HG03378 (cell line): ENCODE measurements around the gene LRRC51.
"Not testable (repeated sequence)": the region's sequence is repeated elsewhere in the genome, so short reads cannot be mapped to it uniquely, and the experiment has no call there.

Experiments
- ATAC-seq: cut with Tn5 transposase; IDR thresholded peaks from one replicate; pipeline ENCODE4 v1.9.1; 2021; ENCODE audit warnings: mild to moderate bottlenecking, moderate library complexity; ENCODE audit not compliant: unreplicated experiment

Gene LRRC51

GRCh38 chr11:72138821-72139390, 58.3 kb downstream of the LRRC51 start:
- no peak for ATAC-seq

DNA sequence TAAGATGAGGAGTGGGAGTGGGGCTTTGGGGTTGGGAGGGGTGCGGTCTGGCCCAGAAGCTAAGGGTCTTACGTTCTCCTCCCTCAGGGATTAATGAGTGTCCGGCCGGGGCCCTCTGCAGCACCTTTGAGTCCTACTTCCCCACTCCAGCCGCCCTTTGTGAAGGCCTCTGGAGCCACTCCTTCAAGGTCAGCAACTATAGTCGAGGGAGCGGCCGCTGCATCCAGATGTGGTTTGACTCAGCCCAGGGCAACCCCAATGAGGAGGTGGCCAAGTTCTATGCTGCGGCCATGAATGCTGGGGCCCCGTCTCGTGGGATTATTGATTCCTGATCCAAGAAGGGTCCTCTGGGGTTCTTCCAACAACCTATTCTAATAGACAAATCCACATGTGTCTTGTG, 58.9 kb downstream of the LRRC51 start:
- ATAC-seq = no peak

GRCh38 chr11:72140661-72141060, 60.0 kb downstream of the LRRC51 start:
- no peak for ATAC-seq

- no peak for ATAC-seq
These were observed 60.4 kb downstream of the LRRC51 start for GRCh38 chr11:72141066-72141465.

DNA sequence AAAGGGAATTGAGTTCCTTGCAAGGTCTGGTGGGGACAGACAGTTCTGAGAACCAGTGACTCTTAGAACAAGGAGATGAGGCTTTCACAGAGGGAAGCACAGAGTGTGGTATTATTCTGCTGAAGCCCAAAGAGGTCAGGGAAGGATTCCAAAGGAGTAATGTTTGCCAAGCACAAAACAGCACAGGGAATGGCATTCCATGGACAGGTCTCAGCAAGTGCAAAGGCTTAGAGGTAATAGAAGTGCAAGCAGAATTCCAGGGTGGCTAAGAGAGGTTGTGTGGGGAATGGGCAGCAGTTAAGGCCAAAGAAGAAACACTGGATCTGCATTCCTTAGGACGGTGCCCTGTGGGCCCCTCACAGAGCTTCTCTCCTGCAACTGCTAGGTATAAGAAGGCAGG, 61.4 kb downstream of the LRRC51 start:
- not testable (repeated sequence) for ATAC-seq

DNA sequence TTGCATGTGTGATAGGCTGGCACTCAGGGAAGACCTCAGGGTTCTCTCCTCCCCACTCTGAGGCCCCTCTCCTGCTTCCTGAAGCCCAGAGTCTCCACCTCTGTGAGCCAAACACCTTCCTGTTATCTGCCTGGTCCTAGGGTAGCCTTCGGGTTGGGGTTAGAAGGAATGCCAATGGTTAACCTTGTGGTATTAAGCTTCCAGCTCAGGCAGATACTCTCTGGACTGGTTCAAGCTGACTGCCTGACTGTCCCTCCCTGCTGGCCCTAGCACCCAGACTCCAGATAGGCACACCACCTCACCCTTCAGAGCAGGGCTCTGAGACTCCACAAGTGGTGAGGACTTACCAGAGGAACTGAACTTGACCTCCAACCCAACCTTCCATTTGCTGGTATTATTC, 61.9 kb downstream of the LRRC51 start:
- not testable (repeated sequence) for ATAC-seq

DNA sequence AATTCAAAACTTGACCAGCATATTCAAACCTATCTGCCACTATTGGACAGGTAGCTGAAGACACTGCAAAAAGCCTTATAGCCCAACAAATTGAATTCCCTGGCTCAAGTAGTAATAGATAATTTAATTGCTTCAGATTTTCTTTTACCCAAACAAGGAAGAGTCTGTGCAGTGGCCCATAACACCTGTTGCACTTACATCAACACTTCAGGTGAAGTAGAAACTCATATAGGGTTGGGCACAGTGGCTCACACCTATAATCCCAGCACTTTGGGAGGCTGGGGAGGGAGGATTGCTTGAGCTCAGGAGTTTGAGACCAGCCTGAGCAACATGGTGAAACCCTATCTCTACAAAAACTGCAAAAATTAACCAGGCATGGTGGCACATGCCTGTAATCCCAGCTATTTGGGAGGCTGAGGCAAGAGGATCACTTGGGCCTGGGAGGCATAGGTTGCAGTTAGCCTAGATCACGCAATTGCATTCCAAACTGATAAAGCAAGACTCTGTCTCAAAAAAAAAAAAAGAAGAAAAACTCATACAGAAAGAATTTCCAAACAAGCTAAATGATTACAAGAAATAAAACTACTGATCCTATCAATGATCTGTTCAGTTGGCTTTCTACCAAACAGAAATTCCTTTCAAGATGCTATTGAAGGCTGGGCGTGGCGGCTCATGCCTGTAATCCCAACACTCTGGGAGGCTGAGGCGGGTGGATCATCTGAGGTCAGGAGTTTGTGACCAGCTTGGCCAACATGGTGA, 64.3 kb downstream of the LRRC51 start:
- no peak for ATAC-seq
